D721Med (cell line): ENCODE results near the gene GOPC.

Experiments used
- DNase-seq: peaks from one replicate; pipeline ENCODE4 v3.0.0; 2011; ENCODE audit warnings: low spot score; ENCODE audit not compliant: insufficient read length
- FAIRE-seq: peaks from 2 replicates; lab custom pipeline; 2011; peaks lifted over from hg19 to GRCh38; lab: Jason Lieb, UNC
- TF ChIP-seq, protein P1 (sequence below): IDR thresholded peaks from 2 replicates; pipeline ENCODE4 v1.5.1; 2012; ENCODE audit warnings: mild to moderate bottlenecking, control low read depth; ENCODE audit not compliant: insufficient read depth; ENCODE audit errors: missing control alignments

Gene GOPC

GRCh38 chr6:117573006-117573680 lies 29.2 kb downstream of the GOPC start:
- FAIRE-seq (no peak), DNase-seq (no peak)
- TF ChIP-seq, protein P1, sequence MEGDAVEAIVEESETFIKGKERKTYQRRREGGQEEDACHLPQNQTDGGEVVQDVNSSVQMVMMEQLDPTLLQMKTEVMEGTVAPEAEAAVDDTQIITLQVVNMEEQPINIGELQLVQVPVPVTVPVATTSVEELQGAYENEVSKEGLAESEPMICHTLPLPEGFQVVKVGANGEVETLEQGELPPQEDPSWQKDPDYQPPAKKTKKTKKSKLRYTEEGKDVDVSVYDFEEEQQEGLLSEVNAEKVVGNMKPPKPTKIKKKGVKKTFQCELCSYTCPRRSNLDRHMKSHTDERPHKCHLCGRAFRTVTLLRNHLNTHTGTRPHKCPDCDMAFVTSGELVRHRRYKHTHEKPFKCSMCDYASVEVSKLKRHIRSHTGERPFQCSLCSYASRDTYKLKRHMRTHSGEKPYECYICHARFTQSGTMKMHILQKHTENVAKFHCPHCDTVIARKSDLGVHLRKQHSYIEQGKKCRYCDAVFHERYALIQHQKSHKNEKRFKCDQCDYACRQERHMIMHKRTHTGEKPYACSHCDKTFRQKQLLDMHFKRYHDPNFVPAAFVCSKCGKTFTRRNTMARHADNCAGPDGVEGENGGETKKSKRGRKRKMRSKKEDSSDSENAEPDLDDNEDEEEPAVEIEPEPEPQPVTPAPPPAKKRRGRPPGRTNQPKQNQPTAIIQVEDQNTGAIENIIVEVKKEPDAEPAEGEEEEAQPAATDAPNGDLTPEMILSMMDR: no peak

DNA sequence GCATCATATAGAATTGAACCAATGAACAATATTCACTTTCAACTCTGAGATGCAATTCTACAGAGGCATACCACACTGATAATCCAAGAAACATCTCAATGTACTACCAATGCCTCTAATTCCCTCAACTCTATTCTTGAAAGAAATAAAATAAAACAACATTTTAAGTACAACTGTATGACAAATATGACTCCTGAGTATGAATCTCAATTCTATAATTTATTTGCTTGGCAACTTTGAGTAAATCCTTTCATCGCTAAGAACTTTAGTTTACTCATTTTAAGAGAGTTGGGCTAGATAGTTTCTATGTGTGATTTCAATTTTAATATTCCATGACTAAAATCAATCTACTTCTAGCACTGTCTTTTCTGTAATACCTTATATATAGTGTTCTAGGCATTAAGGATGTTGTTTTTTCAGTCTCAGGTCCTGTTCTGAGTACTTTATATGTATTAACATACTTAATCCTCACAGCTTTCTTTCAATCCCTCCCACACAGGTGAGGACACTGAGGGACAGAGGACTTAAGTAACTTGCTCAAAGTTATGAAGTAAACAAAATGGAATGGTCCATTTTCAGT lies 33.4 kb downstream of the GOPC start:
- DNase-seq: no peak
- FAIRE-seq: no peak
- TF ChIP-seq, protein P1: no peak

GRCh38 chr6:117568247-117568646 lies 34.1 kb downstream of the GOPC start:
- no peak for DNase-seq
- no peak for FAIRE-seq

DNA sequence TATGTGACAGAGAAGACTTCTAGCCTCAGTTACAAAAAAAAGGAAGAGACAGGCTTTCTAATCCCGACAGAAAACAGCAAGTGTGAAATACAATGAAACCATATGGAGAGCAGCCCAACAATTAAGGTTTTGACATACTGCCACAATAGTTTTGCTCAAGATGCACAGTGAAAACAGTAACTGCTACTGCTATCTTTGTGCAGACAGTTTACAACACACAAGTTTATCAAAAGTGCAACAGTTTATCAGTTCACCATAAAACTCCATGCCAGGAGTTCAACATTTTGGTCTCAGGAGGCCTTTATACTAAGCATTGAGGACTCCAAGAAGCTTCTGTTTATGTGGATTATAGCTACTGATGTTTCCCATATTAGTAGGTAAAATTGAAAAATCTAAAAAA lies 37.6 kb downstream of the GOPC start:
- TF ChIP-seq, protein P1: no peak
- DNase-seq (no peak), FAIRE-seq (no peak)

More at GRCh38 chr6:117568247-117568646, 34.1 kb downstream of the GOPC start:
- TF ChIP-seq, protein P1: no peak

- TF ChIP-seq, protein P1: no peak
- DNase-seq (no peak), FAIRE-seq (no peak)
Measured at GRCh38 chr6:117561128-117561527, 41.2 kb downstream of the GOPC start.

DNA sequence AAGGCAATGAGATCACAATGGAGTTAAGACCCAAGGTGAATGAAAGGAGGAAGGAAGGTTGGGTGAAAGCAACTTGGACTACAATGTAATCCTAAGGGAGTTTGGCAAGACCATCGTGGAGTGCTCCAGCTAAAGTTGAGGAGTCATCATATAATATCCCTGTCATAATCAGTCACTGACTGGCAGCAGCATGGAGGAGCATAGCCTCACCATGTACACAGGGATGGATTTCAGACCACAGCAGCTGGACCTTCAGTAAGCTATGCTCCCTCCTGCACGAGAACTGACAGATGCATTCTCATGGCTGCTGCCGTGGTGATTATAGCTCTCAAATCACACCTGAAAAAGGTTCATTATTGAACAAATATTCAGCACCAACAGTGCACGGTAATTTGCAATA lies 43.0 kb downstream of the GOPC start:
- FAIRE-seq (no peak), DNase-seq (no peak)
- TF ChIP-seq, protein P1: no peak

DNA sequence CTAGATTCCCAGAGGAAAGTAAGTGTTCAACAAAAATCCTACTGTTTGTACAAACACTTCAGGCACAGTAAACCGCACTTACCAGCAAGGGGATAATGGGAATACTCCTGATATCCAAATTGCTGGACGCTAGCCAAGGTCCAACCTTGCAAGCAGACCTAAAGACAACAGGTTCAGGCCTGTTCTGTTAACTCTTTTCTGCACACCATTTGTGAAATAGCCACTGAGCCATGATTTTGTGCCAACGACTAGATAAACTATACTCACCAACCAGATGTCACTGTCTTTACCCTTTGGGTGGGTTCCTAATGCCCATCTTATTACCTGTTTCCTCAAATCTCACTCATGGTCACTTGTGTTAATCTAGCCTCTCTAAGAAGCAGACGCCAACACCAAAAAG lies 43.5 kb downstream of the GOPC start:
- FAIRE-seq (no peak), DNase-seq (no peak)
- TF ChIP-seq, protein P1: no peak
